ENCODE measurements around the gene CELA2B.

DNA sequence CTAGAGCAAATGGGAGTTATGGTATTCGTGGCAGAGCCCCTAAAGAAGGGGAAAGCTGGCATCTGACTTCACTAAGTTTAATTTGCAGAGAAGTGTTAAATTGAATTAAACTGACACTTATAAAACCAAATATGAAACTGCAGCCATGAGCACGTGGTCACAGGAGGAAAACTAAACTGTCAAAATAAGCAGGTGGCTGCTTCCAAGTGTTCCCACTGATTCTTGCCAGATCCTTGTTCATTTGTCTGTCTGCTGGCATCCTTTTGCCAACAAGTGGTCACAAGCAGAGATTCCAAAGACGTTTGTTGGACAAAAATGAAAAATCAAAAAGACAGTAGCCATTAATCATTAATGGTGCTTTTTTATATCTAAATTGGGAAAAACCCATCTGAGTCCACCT is 6.5 kb upstream of the CELA2B start:
- TF ChIP-seq POLR2A (IDR thresholded peaks at IDR 0.05): no peak
- TF ChIP-seq, protein P1, sequence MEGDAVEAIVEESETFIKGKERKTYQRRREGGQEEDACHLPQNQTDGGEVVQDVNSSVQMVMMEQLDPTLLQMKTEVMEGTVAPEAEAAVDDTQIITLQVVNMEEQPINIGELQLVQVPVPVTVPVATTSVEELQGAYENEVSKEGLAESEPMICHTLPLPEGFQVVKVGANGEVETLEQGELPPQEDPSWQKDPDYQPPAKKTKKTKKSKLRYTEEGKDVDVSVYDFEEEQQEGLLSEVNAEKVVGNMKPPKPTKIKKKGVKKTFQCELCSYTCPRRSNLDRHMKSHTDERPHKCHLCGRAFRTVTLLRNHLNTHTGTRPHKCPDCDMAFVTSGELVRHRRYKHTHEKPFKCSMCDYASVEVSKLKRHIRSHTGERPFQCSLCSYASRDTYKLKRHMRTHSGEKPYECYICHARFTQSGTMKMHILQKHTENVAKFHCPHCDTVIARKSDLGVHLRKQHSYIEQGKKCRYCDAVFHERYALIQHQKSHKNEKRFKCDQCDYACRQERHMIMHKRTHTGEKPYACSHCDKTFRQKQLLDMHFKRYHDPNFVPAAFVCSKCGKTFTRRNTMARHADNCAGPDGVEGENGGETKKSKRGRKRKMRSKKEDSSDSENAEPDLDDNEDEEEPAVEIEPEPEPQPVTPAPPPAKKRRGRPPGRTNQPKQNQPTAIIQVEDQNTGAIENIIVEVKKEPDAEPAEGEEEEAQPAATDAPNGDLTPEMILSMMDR (IDR thresholded peaks at IDR 0.05): no peak
- no peak for TF ChIP-seq EP300 (IDR thresholded peaks at IDR 0.05)
